Calu3 (cell line): Measurements from ENCODE around the gene CDT1. TPM values are rescaled to one million over a fixed set of nuclear protein-coding genes. Genes with fewer than 3 reads are reported as not detected.

Source experiments
- BruUV-seq: library from RNA; stranded (reverse); fragments of 400-500 nt; replicated peaks from 2 replicates; lab custom pipeline; 2021; lab: Mats Ljungman, UMichigan
- CTCF ChIA-PET: fragments of 300-600 bp; sonication (Branson Sonifier 250); formaldehyde crosslinking; loops from one replicate; lab custom pipeline; 2022; ENCODE audit warnings: antibody characterized with exemption; lab: Charles Lee
- DNase-seq: peaks from one replicate; pipeline ENCODE4 v3.0.0; 2022
- H3K27ac Mint-ChIP-seq: one replicate; pipeline ENCODE4 v1.8.0; 2022; ENCODE audit warnings: mixed read lengths; ENCODE audit not compliant: unreplicated experiment
- H3K27me3 Mint-ChIP-seq: one replicate; pipeline ENCODE4 v1.8.0; 2022; ENCODE audit warnings: mixed read lengths; ENCODE audit not compliant: unreplicated experiment
- H3K36me3 Mint-ChIP-seq: one replicate; pipeline ENCODE4 v1.8.0; 2022; ENCODE audit warnings: mild to moderate bottlenecking, moderate library complexity, mixed read lengths; ENCODE audit not compliant: insufficient read depth, unreplicated experiment
- H3K4me1 Mint-ChIP-seq: one replicate; pipeline ENCODE4 v1.8.0; 2022; ENCODE audit warnings: mild to moderate bottlenecking, low read depth, mixed read lengths; ENCODE audit not compliant: unreplicated experiment
- H3K4me3 Mint-ChIP-seq: one replicate; pipeline ENCODE4 v1.8.0; 2022; ENCODE audit warnings: mild to moderate bottlenecking, low read depth, moderate library complexity, mixed read lengths; ENCODE audit not compliant: unreplicated experiment
- H3K9me3 Mint-ChIP-seq: one replicate; pipeline ENCODE4 v1.8.0; 2022; ENCODE audit warnings: low read depth, mixed read lengths; ENCODE audit not compliant: unreplicated experiment
- CTCF ChIP-seq: fragments of 200-600 bp; IDR thresholded peaks from one replicate; pipeline ENCODE4 v1.8.0; 2022; ENCODE audit warnings: antibody characterized with exemption; ENCODE audit not compliant: unreplicated experiment
- intact Hi-C: fragments of 100-400 bp; cut with micrococcal nuclease; formaldehyde crosslinking; loops from one replicate; pipeline ENCODE4 v1.10.0; 2022; ENCODE audit not compliant: unreplicated experiment
- total RNA-seq: library from RNA; stranded (reverse); gene quantifications from 2 replicates; pipeline ENCODE4 v1.2.3, GENCODE V29; 2022

Gene CDT1
- total RNA-seq, 1 experiment from 2014 or later = 74.8 TPM

DNA sequence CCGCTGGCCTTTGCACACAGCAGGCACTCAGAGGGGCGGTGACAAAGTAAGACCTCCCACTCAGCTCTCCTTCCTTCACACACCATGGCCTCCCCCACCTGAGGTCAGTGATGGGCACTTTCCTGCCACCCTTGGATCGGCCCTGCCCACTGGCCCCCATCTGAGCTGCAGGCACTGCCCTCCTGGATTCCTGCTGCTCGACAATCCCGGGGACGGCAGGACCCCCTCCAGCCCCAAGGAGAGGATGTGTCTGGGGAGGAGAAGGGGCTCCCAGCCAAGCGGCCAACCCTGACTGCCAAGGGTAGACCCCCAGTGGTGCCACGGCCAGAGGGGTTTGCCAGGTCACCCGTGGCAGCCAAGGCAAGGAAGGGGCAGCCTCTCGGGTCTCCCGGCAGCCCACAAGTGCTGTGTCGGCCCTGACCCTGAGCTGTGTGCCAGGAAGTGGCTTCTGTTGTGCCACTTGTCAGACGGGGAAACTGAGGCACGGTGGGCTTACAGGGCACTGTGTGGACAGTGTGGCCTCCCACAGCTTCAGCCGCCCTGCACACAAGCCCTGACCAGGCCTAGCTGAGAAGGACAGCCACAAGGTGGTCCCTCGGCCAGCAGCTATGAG, 41.2 kb upstream of the CDT1 start:
- intact Hi-C loops = no loop called here
- Mint-ChIP-seq H3K4me1 (peaks cover 58% of the 10 kb centered on the region), H3K27me3 (no peaks in the 10 kb centered on the region)

DNA sequence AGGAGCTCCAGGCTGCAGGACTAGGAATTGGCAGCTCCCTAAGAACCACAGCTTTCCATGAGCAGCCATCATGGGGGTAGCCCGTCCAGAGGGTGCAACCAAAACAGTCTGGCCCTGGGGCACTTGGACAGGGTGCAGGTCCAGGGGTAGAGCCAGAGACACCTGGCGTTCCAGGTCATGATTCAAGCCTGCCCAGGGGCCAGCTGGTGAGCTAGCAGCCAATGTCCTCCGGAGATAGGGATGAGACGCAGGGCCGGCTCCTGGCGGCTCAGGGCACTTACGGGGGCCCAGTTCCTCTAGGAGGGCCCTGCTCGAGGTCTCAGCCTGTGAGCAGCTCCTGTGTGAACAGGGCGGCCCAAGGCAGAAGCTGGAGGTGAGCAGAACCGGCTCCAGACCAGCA, 40.6 kb upstream of the CDT1 start:
- no peak for TF ChIP-seq CTCF
- intact Hi-C loops = no loop called here
- Mint-ChIP-seq H3K27ac (peak overlapping the region; percentile 14), H3K9me3 (no peaks in the 10 kb centered on the region), H3K4me1 (peaks cover 64% of the 10 kb centered on the region), H3K36me3 (peaks cover 52% of the 10 kb centered on the region), H3K27me3 (no peaks in the 10 kb centered on the region), H3K4me3 (peak overlapping the region; percentile 11)
- no peak for DNase-seq
- BruUV-seq = no TSS peak
- CTCF ChIA-PET = interaction anchor here (0.6 to 4.8 kb wide), 6 partner anchors 11 to 453 kb away, joined by 3 to 26 read pairs (median 6); no protein-coding TSS in a partner anchor

More for the DNA sequence above, 41.2 kb upstream of the CDT1 start:
- Mint-ChIP-seq H3K4me3 (peak overlapping the region; percentile 43), H3K27ac (no peak overlapping the region), H3K9me3 (no peaks in the 10 kb centered on the region), H3K36me3 (peaks cover 46% of the 10 kb centered on the region)
- TF ChIP-seq CTCF = no peak
- DNase-seq = no peak
- BruUV-seq = no TSS peak
- CTCF ChIA-PET = interaction anchor here (0.6 to 4.8 kb wide), 7 partner anchors 10 to 454 kb away, joined by 3 to 26 read pairs (median 5); no protein-coding TSS in a partner anchor

GRCh38 chr16:88763502-88764053, 40.0 kb upstream of the CDT1 start:
- DNase-seq = peak; percentile 78
- no peaks in the 10 kb centered on the region for H3K27me3 Mint-ChIP-seq
- H3K9me3 Mint-ChIP-seq = no peaks in the 10 kb centered on the region
- CTCF ChIA-PET = interaction anchor here (1.2 to 4.8 kb wide), 6 partner anchors 10 to 453 kb away, joined by 3 to 26 read pairs (median 6); no protein-coding TSS in a partner anchor
- no peak for TF ChIP-seq CTCF
- intact Hi-C loops = no loop called here
- H3K4me3 Mint-ChIP-seq = peak overlapping the region; percentile 11
- peaks cover 55% of the 10 kb centered on the region for H3K36me3 Mint-ChIP-seq
- no TSS peak for BruUV-seq
- H3K4me1 Mint-ChIP-seq = peaks cover 61% of the 10 kb centered on the region
- H3K27ac Mint-ChIP-seq = peak overlapping the region; percentile 14

DNA sequence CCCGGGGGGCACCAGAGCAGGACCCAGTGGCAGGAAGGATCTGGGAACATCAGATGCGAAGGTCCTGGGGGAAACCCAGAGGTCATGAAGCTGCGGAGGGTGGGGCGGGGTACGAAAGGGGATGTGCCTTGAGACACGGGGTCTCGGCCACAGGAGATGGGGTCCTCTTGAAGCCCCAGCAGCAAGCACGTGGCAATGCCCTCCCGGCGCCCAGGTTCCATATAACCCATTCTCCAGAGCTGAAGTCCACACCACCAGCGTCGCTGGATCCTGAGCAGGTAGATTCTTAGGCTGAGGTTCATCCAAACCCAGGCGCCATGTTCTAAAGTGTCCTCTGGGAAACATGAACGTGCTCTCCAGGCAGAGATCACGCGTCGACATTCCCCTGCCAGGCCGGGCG, 39.5 kb upstream of the CDT1 start:
- peaks cover 57% of the 10 kb centered on the region for H3K4me1 Mint-ChIP-seq
- CTCF ChIA-PET = interaction anchor here (1.2 to 4.8 kb wide), 6 partner anchors 9 to 452 kb away, joined by 3 to 26 read pairs (median 6); no protein-coding TSS in a partner anchor
- no peaks in the 10 kb centered on the region for H3K27me3 Mint-ChIP-seq
- peaks cover 53% of the 10 kb centered on the region for H3K36me3 Mint-ChIP-seq
- peak overlapping the region; percentile 11 for H3K4me3 Mint-ChIP-seq
- TF ChIP-seq CTCF = no peak
- intact Hi-C loops = no loop called here
- TSS peak; percentile 74 for BruUV-seq
- no peak for DNase-seq
- H3K27ac Mint-ChIP-seq = peak overlapping the region; percentile 14
- no peaks in the 10 kb centered on the region for H3K9me3 Mint-ChIP-seq
